GM12878 (cell line): ENCODE results near the gene NFU1. TPM values are rescaled to one million over a fixed set of nuclear protein-coding genes. Genes with fewer than 3 reads are reported as not detected.

Experiments
- ATAC-seq: fragments of 200-7000 bp; cut with Tn5 transposase; 3 replicates; pipeline ENCODE4 v1.9.1; 2020; ENCODE audit warnings: mild to moderate bottlenecking, moderate library complexity
- BruUV-seq: library from RNA; stranded (reverse); fragments of 400-500 nt; replicated peaks from 2 replicates; lab custom pipeline; 2021; lab: Mats Ljungman, UMichigan
- CTCF ChIA-PET: fragments of 300-600 bp; sonication (Branson Sonifier 250); formaldehyde crosslinking; extraction: SDS; loops from one replicate; lab custom pipeline; 2021; ENCODE audit warnings: inconsistent platforms; lab: Yijun Ruan, JAX
- POLR2A ChIA-PET: fragments of 350-600 bp; formaldehyde crosslinking; extraction: SDS; loops from one replicate; lab custom pipeline; 2021; ENCODE audit warnings: inconsistent platforms; lab: Charles Lee
- RAD21 ChIA-PET: fragments of 300-600 bp; sonication (Branson Sonifier 250); formaldehyde crosslinking; loops from one replicate; lab custom pipeline; 2023; ENCODE audit warnings: antibody characterized with exemption; ENCODE audit not compliant: unreplicated experiment; lab: Charles Lee
- SMC1A ChIA-PET: fragments of 300-600 bp; sonication (Branson Sonifier 250); formaldehyde crosslinking; loops from one replicate; lab custom pipeline; 2023; ENCODE audit not compliant: unreplicated experiment, uncharacterized antibody; lab: Charles Lee
- DNase-seq: peaks from one replicate; pipeline ENCODE4 v3.0.0-alpha.2; 2011; ENCODE audit warnings: low read depth, low spot score
- FAIRE-seq: peaks from 3 replicates; lab custom pipeline; 2011; peaks lifted over from hg19 to GRCh38; lab: Jason Lieb, UNC
- H2AFZ ChIP-seq: 2 replicates; pipeline ENCODE4 v1.6.0; 2011; ENCODE audit warnings: low read depth, low read length, control low read depth; ENCODE audit not compliant: control insufficient read depth
- H3K27ac ChIP-seq: 2 replicates; pipeline ENCODE4 v1.5.1; 2011; ENCODE audit warnings: control low read depth; ENCODE audit not compliant: control insufficient read depth, insufficient read depth
- H3K27me3 ChIP-seq, 2 experiments: replicated peaks in 1 of 2; 2 replicates each; pipeline versions ENCODE4 v1.6.0 to v1.6.1; 2011; ENCODE audit warnings: low read length in 1 of 2; ENCODE audit not compliant: control insufficient read depth in 2 of 2, insufficient read depth in 2 of 2
- H3K36me3 ChIP-seq, 2 experiments: 2 replicates each; pipeline ENCODE4 v1.5.1; 2011; ENCODE audit warnings: low read length in 1 of 2; ENCODE audit not compliant: control insufficient read depth in 2 of 2, insufficient read depth in 2 of 2
- H3K4me1 ChIP-seq: 2 replicates; pipeline ENCODE4 v1.6.1; 2011; ENCODE audit warnings: mild to moderate bottlenecking, low read length, moderate library complexity, mixed read lengths; ENCODE audit not compliant: control insufficient read depth, insufficient read depth
- H3K4me2 ChIP-seq: 2 replicates; pipeline ENCODE4 v1.6.0; 2011; ENCODE audit warnings: control low read depth; ENCODE audit not compliant: control insufficient read depth, insufficient read depth
- H3K4me3 ChIP-seq: fragments of 200-600 bp; sonication (generic); 2 replicates; pipeline ENCODE4 v1.5.1; 2016
- H3K79me2 ChIP-seq: 2 replicates; pipeline ENCODE4 v1.6.0; 2011; ENCODE audit warnings: low read length; ENCODE audit not compliant: control insufficient read depth, insufficient read depth
- H3K9ac ChIP-seq: 2 replicates; pipeline ENCODE4 v1.8.0; 2011; ENCODE audit warnings: low read length, control low read depth, mixed read lengths; ENCODE audit not compliant: control insufficient read depth, insufficient read depth
- H3K9me3 ChIP-seq: replicated peaks from 3 replicates; pipeline ENCODE4 v1.5.1; 2011; ENCODE audit warnings: mild to moderate bottlenecking, low read length; ENCODE audit not compliant: control insufficient read depth, insufficient read depth
- H4K20me1 ChIP-seq: 2 replicates; pipeline ENCODE4 v1.6.0; 2011; ENCODE audit not compliant: control insufficient read depth, insufficient read depth
- BHLHE40 ChIP-seq, 2 experiments: fragments of 450-650 bp in 1 of 2; IDR thresholded peaks; 2 replicates each; pipeline ENCODE4 v1.6.1; 2011 to 2017; ENCODE audit warnings: low read depth in 2 of 2, borderline replicate concordance in 1 of 2, improper control_type of control experiment in 1 of 2, low read length in 1 of 2, mild to moderate bottlenecking in 1 of 2
- EP300 ChIP-seq, 2 experiments: fragments of 150-350 bp in 1 of 2; IDR thresholded peaks; 2 replicates each; pipeline ENCODE4 v1.6.1; 2011 to 2012; ENCODE audit warnings: low read depth in 2 of 2, low read length in 2 of 2, borderline replicate concordance in 1 of 2, improper control_type of control experiment in 1 of 2, inconsistent platforms in 1 of 2; ENCODE audit not compliant: control insufficient read depth in 1 of 2
- EZH2 ChIP-seq: IDR thresholded peaks from 2 replicates; pipeline ENCODE4 v1.6.1; 2012; ENCODE audit warnings: low read depth, mild to moderate bottlenecking, control low read depth, inconsistent platforms, low read length, borderline replicate concordance; ENCODE audit not compliant: control insufficient read depth
- KLF5 ChIP-seq: fragments of 450-650 bp; IDR thresholded peaks from 2 replicates; pipeline ENCODE4 v1.6.1; 2014; ENCODE audit warnings: mild to moderate bottlenecking; ENCODE audit not compliant: partially characterized antibody
- LARP7 ChIP-seq: fragments of 450-650 bp; IDR thresholded peaks from 2 replicates; pipeline ENCODE4 v1.6.1; 2017; ENCODE audit warnings: mild to moderate bottlenecking
- NFXL1 ChIP-seq: fragments of 450-650 bp; IDR thresholded peaks from 2 replicates; pipeline ENCODE4 v1.6.1; 2017; ENCODE audit warnings: antibody characterized with exemption, mild to moderate bottlenecking, borderline replicate concordance
- NR2C2 ChIP-seq: IDR thresholded peaks from 2 replicates; pipeline ENCODE4 v1.6.1; 2011; ENCODE audit warnings: borderline replicate concordance, low read depth; ENCODE audit not compliant: control insufficient read depth, insufficient read length
- TCF3 ChIP-seq: IDR thresholded peaks from 2 replicates; pipeline ENCODE4 v1.6.1; 2012; ENCODE audit warnings: low read depth, mild to moderate bottlenecking, low read length, borderline replicate concordance; ENCODE audit not compliant: insufficient read depth
- ZNF592 ChIP-seq: fragments of 450-650 bp; IDR thresholded peaks from 2 replicates; pipeline ENCODE4 v1.6.1; 2017; ENCODE audit warnings: mild to moderate bottlenecking, moderate library complexity
- in situ Hi-C: fragments of 300-500 bp; cut with MboI; formaldehyde crosslinking; loops from 9 replicates; pipeline ENCODE4 v1.14.3; 2018; ENCODE audit warnings: mixed read lengths
- intact Hi-C: fragments of 100-400 bp; cut with micrococcal nuclease; formaldehyde crosslinking; loops from one replicate; pipeline ENCODE4 v1.14.2; 2022; ENCODE audit not compliant: unreplicated experiment
- polyA plus RNA-seq, 11 experiments: library from polyadenylated mRNA; depleted of rRNA in 4 of 11; unstranded in 6 of 11; stranded (reverse) in 5 of 11; fragments of >200 nt; fragmentation: Nextera tagmentation in 4 of 11; fragmentation: Illumina TruSeq in 1 of 11; extraction: Ambion mirVana in 4 of 11; extraction: Trizol in 1 of 11; gene quantifications; 1 replicate in 1 of 11; 2 replicates in 10 of 11; pipeline versions ENCODE4 v1.2.1 to v1.2.3, GENCODE V29; 2011 to 2016; ENCODE audit warnings: inconsistent platforms in 2 of 11, missing spikeins in 2 of 11, low read depth in 1 of 11
- total RNA-seq, 4 experiments: library from RNA; depleted of rRNA in 3 of 4; stranded (reverse); fragments of >200 nt in 3 of 4; fragmentation: Illumina TruSeq in 1 of 4; extraction: Trizol in 1 of 4; gene quantifications; 2 replicates each; pipeline versions ENCODE4 v1.2.1 to v1.2.3, GENCODE V29; 2013 to 2021

NFU1 gene
- total and polyA plus RNA-seq, 10 of the 15 experiments (the other 5 are each of a cell fraction or from before 2014, with no cell fraction given): 27.3 to 86.0 (median 41.5) TPM

- no peaks in the 10 kb centered on the region for H3K4me1 ChIP-seq
- H4K20me1 ChIP-seq: no peaks in the 10 kb centered on the region
- in situ Hi-C loops: no loop called here
- no peak overlapping the region for H2AFZ ChIP-seq
- ChIA-PET SMC1A (interaction anchor here (0.7 kb wide), 1 partner anchor 52 kb away, joined by 3 read pairs; no protein-coding TSS in a partner anchor), POLR2A (no interaction called here), CTCF (interaction anchor here (1.5 kb wide), 1 partner anchor 36 kb away, joined by 3 read pairs; no protein-coding TSS in a partner anchor), RAD21 (no interaction called here)
- no peak for TF ChIP-seq NFXL1
- no peak for TF ChIP-seq TCF3
- TF ChIP-seq LARP7: no peak
- no peak for TF ChIP-seq EP300 (IDR thresholded peaks at IDR 0.05; ENCODE audit: borderline replicate concordance in 1 of 2, control insufficient read depth in 1 of 2, low read depth in 2 of 2, low read length in 2 of 2)
- no peak for TF ChIP-seq BHLHE40 (IDR thresholded peaks at IDR 0.05; ENCODE audit: borderline replicate concordance in 1 of 2, low read depth in 2 of 2, low read length in 1 of 2)
- TF ChIP-seq ZNF592: no peak
- no peak for TF ChIP-seq NR2C2
- TF ChIP-seq KLF5: no peak
- no peak for TF ChIP-seq EZH2
- ATAC-seq (no peak), FAIRE-seq (no peak), DNase-seq (no peak)
- H3K9me3 ChIP-seq: no peaks in the 10 kb centered on the region
- no peak overlapping the region for H3K4me3 ChIP-seq
- peaks cover 0 to 8% of the 10 kb centered on the region in 2 experiments; a peak in 3 of 4 replicates for H3K36me3 ChIP-seq
- intact Hi-C loops: no loop called here
- no peaks in the 10 kb centered on the region for H3K79me2 ChIP-seq
- H3K27me3 ChIP-seq: no peaks in the 10 kb centered on the region
- no TSS peak for BruUV-seq
- no peak overlapping the region for H3K9ac ChIP-seq
- no peak overlapping the region for H3K4me2 ChIP-seq
- no peak overlapping the region for H3K27ac ChIP-seq
Observed at GRCh38 chr2:69411120-69411519, 26.1 kb downstream of the NFU1 start.
